Fibroblast of peridontal ligament (primary cell): ENCODE results near the gene TIMP2.
A peak's percentile ranks its signal among the peaks of the same experiment; 100 is the strongest.
"Not testable (repeated sequence)": the region's sequence is repeated elsewhere in the genome, so short reads cannot be mapped to it uniquely, and the experiment has no call there.

ENCODE experiments used
- DNase-seq: peaks from one replicate; pipeline ENCODE4 v3.0.0-alpha.2; 2010; ENCODE audit errors: extremely low read depth

Gene TIMP2

GRCh38 chr17:78933025-78933958, 8.1 kb upstream of the TIMP2 start:
- DNase-seq: peak; percentile 96

GRCh38 chr17:78929908-78930775, 5.0 kb upstream of the TIMP2 start:
- no peak for DNase-seq

DNA sequence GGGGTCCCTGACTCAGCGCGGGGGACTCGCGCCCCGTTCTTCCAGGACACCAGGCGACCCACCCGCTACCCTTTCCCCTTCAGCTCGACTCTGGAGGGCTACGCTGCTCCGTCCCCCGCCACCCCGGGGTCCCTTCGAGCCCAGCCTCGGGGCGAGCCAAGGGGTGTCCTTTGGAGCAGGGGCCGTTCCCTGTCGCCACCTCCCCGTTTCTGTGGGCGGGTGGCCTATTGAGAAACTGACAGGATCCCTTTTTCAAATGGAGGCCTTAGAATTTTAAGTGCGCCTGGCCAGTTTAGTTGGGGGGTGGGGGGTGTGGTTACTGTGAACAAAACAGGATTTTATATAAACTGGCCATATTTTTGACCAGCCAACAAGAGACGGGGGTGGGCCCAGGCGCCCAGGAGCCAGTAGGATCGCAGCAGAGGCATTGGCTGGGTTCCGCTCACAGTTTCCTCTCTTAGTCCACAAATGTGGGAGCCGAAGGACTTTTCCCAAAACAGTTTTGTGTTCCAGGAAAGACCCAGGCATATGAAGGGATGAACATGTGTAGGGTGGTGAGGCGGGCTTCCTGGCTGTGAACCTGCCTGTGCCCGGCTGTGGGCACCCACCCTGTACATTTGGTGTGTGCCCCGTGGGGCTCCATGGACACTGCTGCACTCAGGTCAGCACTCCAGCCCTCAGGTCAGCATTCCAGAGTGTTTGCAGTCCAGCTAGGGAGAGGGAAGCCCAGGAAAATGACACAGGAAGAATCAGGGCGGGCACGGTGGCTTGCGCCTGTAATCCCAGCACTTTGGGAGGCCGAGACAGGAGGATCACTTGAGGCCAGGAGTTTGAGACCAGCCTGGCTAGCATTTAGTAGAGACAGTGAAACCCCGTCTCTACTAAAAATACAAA, 722 bp upstream of the TIMP2 start:
- DNase-seq: peak; percentile 89

DNA sequence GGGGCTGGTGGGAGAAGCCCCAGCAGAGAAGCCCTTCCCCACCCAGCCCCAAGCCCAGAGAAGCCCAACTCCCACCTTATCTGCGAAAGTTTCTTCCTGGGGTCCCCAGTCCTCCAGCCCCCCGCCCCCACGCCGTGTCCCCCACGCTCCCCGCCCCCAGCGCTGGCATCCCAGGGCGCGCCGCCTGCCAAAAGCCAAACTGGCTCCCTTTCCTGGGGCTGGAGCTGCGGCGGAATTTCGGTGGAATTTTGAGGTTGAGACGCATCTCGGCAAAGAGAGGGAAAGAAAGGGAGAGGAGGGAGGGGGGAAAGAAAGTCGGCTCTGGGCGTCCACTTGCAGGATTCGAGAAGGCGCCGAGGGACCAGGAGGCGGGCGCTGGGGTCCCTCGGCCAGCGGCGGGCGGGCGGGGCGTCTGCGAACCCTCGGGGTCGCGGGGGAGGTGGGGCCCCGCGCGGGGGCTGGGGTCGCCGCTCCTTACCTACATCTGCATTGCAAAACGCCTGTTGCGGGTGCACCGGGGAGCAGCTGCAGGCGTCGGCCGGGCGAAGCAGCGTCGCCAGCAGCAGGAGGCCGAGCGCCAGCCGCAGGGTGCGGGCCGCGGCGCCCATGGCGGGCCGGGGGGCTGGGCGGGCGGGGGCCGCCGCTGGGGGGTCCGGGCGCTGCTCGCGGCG, 571 bp downstream of the TIMP2 start:
- DNase-seq: peak; percentile 53

- DNase-seq: no peak
Observed at GRCh38 chr17:78923660-78924453, 1.3 kb downstream of the TIMP2 start.

- DNase-seq: no peak
Observed at GRCh38 chr17:78922816-78923498, 2.2 kb downstream of the TIMP2 start.

- peak; percentile 50 for DNase-seq
Observed at GRCh38 chr17:78921437-78921971, 3.7 kb downstream of the TIMP2 start.

DNA sequence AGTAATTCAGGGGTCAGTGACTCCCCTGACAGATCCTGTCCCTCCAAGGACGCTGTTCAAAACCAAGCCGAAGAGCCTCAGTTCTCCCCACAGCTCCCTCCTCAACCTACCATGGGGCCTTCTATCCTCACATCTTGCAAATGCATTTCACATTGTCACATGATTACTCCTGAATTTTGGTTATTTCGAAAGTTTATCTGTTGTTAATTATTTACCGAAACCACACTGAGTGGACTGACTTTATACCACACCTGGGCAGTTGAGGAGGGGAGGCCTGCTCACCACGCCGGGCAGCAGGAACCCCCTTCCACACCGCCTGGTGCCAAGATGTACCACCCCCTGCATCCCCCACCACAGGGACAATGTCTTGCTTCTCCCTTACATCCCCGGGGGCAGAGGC, 4.7 kb downstream of the TIMP2 start:
- no peak for DNase-seq

DNA sequence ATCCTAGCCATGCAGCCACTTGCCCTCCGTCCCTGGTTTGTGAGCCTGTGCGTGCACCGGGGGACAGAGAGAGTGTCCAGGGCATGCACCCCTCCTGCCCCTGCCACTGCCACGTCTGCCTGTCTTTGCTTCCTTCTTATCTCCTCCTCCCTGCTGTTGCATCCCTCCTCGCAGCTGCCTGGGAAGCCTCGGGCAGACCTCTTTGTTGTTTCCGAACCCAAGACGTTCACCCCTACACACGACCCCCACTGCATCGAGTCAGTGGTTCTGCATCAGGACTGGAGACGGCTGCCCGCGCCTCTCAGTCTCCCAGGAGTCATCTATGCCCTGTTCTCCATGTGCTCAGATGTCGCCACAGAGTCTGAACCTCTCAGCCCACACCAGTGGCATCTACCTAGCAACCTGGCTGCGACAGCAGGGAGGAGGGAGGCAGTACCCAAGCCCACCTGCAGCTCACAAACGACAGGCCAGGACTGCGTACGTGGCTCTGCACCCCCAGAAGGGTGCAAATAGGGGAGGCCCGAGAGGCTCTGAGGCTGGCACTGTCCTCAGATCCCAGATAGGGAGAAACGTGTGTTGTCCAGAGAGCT, 5.2 kb downstream of the TIMP2 start:
- DNase-seq: no peak

GRCh38 chr17:78918979-78919378, 6.2 kb downstream of the TIMP2 start:
- DNase-seq: no peak

DNA sequence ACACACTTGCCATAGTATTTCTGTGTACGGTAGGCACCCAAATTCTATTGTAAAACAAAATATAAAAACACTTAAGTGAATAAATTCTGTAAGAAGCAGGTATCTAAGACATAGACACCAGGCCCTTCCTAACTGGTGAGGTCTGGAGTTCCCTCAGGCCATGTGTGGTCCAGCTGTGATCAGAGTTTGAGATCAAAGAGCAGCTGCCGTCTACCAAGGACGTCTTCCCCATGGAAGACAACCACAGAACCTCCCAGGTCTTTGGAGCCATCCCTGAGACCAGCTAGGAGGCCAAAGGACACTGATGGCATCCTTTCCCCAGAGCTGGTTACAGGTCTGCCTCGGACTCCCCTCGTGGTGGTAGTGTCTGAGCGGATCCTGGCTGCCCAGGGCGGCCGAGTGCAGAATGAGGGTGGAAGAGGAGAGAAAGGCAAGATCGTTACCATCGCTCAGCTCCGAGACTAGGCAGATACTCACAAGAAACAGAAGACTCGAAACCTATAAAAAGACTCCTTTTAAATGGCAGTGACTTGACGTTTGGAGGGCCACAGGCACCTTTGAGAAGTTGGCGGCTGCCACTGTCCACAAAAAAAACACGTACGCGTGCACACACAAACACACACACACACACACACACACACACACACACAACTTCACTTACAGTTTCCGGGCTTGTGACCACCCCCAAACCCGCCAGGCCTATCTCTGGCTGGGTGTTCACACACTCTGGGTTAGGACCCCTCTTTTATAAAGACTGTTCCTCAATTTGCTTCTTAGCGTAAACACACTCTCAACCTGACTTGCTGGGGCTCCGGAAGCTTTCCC, 7.5 kb downstream of the TIMP2 start:
- no peak for DNase-seq

DNA sequence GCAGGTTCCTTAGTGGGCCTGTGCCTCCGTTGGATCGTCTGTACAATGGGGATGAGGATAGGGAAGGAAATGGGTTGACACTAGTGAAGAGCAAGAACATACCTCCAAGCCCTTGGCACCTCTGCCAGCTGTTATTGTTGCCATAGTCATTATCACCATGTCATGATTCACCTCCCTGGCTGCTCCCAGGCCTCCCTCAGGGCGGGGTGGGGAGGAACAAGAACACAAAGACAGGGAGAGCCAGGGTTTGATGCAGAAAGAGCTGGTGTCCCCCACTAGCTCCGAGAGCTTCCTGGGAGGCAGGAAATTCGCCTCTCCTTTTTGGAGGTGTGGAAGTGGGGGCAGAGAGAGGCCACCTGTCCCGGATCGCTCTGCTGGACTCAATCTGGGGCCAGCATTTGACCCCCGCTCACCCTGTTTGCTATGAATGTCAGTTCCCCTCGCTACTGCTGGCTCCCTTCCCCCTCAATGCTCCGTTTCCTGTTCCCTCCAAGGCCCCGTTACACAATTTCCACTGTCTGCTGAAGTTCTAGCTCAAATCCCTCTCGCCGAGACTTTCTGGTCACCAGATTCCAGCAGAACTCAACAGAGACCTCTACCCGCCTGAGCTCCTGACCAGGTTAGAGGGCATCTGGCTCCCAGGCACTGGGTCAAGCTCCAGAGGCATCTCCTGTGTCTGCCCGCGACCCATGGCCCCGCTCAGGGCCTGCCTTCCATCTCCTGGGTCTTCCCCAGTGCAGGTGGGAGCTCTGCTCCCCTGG, 9.1 kb downstream of the TIMP2 start:
- no peak for DNase-seq

GRCh38 chr17:78913115-78913514, 12.1 kb downstream of the TIMP2 start:
- no peak for DNase-seq

DNA sequence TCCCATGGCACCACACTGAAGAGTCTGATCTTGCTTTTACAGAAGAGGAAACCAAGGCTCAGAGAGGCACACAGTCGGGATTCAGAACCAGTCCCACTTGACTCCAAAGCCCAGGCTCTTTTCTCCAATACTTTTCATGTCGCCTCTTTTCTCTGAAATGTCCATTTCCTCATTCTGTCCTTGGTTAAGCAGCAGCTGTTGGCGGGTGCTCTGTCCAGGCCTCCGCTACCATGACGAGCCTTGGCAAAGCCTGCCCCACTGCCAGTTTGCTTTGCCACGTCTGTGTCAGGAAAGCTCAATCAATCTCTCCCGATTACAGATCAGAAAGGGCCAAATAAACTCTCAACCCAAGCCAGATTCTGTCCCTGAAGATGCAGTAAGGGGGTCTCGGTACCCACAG, 13.1 kb downstream of the TIMP2 start:
- DNase-seq: no peak

DNA sequence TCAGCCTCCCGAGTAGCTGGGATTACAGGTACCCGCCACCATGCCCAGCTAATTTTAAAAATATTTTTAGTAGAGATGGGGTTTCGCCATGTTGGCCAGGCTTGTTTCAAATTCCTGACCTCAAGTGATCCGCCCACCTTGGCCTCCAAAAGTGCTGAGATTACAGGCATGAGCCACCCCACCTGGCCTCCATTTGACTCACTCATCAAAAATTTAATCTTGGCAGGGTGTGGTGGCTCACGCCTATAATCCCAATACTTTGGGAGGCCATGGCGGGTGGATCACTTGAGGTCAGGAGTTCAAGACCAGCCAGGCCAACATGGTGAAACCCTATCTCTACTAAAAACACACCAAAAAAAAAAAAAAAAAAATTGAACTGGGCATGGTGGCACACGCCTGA, 13.6 kb downstream of the TIMP2 start:
- DNase-seq: not testable (repeated sequence)

DNA sequence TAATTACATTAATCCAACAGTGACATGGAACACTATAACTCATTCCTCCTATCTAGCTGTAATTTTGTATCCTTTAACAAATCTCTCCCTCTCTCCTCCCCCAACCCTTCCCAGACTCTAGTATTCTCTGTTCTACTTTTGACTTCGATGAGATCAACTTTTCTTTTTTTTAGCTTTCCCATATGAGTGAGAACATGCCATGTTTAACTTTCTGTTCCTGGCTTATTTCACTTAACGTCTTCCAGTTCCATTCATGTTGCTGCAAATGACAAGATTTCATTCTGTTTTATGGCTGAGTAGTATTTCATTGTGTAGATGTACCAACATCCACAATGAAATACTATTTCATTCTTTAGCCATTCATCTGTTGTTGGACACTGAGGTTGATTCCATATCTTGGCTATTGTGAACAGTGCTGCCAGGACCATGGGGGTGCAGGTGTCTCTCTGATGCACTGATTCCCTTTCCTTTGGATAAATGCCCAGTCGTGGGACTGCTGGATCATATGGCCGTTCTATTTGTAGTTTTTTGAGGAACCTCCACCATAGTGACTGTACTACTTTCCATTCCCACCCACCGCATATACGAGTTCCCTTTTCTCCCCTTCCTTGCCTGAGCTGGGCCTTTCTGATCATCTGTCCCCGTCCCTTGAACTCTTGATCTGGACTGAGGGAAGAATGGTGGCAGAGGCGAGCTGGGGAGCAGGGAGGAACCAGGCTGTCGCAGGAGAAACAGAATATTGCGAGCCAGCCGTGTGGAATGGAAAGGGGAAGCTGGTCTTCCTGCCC, 14.5 kb downstream of the TIMP2 start:
- DNase-seq: no peak

DNA sequence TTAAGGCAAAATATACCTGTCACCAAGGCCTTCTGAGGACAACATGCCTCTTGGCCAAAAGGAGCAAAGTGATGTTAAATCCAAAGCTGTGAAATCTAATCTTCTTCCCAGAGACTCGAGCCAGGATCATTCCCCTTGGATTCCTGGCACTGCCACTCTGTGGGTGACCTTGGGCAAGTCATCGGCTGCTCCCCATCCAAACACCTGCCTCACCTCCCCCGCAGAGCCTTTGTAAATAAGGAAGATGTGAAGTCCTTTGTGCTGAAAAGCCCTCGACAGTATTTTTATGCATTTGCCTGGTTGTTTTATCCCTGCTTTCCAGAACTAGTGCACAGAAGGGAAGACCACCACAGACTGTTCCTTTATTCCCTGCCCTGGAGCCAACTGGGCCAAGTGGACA, 16.8 kb downstream of the TIMP2 start:
- no peak for DNase-seq
